GM18517 (cell line): Measurements from ENCODE around the gene YKT6.

Experiments
- ATAC-seq: cut with Tn5 transposase; IDR thresholded peaks from one replicate; pipeline ENCODE4 v1.9.1; 2021; ENCODE audit warnings: mild to moderate bottlenecking, moderate library complexity; ENCODE audit not compliant: unreplicated experiment

The YKT6 gene

GRCh38 chr7:44217852-44218402, 17.1 kb downstream of the YKT6 start:
- ATAC-seq: no peak

GRCh38 chr7:44218418-44219201, 17.8 kb downstream of the YKT6 start:
- no peak for ATAC-seq

GRCh38 chr7:44219371-44220045, 18.7 kb downstream of the YKT6 start:
- no peak for ATAC-seq

- no peak for ATAC-seq
Observed at GRCh38 chr7:44220046-44220357, 19.2 kb downstream of the YKT6 start.

DNA sequence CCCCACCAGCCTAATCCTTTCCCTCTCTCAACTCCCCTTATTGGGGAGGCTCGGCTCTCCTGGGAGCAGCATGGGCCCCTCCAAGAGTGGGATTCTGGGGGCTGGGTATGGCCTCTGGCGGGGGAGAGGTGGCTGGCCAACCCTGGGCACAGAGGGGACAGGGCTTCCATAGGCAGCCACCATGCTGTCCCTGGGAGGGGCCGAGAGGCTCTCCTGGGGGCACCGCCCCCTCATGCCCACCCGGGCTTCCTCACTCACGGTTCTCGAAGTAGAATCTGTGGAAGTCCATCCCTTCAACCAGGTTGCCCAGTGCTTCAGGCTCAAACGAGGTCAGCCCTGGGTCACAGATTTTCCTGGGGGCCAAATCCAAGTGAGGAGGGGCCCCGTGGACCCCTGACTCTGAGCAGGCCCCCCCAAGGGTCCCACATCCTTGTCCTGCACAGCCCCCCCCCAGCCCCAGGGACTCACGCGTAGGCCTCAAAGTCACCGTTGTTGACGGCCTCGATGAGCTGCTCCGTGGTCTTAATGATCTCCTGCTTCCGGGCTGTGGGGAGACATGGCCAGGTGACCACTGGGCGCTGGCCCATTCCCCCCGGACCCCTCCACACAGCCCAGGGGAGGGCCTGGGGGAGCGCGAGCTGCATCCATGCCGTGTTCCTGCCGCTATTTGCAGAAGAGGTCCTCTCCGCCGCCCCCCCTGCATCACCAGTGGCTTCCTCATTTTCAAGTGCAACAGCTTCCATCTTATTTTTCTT, 19.8 kb downstream of the YKT6 start:
- ATAC-seq: no peak

DNA sequence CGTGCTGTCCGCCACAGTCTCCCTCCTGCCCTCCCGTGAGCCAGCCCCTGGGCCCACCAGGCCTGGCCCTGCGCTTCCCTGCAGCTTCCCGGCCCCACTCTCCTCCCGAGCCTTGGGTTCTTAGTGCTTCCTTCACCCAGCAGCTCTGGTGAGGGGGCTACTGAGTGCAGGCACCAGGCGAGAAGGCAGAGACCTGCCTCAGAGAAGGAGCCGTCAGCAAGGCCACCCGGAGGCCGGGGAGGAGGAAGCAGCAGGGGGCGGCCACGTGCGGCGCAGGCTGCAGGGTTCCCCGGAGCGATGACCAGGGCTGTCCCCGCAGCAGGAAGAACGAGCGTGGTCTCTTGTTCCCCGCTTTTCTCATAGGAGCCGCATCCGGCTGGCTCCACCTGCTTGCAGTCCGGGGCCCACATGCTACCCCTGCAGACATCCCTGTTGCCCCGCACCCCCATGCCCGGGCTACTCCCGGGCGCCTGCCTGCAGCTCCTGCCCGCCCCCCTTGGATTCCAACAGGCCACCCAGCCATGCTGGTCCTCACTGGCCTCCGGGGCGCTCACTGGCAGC, 20.5 kb downstream of the YKT6 start:
- ATAC-seq: no peak

DNA sequence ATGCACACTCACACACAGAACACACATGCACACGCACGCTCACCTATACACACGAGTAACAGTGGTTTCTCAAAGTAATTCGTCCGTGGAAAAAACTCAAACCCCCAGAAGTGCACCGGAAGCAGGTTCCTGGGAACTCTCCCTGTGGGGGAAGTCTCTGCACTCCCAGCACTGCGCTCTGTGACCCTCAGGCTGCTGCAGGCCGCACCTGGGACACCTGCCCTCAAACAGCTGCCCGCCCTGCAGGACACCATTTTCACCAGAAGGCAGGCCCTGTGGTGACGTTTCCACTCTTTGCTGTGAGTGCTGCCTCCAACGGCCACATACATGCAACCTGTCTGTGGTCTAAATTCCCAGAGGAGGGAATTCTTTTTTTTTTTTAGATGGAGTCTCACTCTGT, 21.3 kb downstream of the YKT6 start:
- no peak for ATAC-seq

GRCh38 chr7:44222776-44223261, 22.0 kb downstream of the YKT6 start:
- ATAC-seq: no peak

- no peak for ATAC-seq
Observed at GRCh38 chr7:44223362-44224079, 22.7 kb downstream of the YKT6 start.

DNA sequence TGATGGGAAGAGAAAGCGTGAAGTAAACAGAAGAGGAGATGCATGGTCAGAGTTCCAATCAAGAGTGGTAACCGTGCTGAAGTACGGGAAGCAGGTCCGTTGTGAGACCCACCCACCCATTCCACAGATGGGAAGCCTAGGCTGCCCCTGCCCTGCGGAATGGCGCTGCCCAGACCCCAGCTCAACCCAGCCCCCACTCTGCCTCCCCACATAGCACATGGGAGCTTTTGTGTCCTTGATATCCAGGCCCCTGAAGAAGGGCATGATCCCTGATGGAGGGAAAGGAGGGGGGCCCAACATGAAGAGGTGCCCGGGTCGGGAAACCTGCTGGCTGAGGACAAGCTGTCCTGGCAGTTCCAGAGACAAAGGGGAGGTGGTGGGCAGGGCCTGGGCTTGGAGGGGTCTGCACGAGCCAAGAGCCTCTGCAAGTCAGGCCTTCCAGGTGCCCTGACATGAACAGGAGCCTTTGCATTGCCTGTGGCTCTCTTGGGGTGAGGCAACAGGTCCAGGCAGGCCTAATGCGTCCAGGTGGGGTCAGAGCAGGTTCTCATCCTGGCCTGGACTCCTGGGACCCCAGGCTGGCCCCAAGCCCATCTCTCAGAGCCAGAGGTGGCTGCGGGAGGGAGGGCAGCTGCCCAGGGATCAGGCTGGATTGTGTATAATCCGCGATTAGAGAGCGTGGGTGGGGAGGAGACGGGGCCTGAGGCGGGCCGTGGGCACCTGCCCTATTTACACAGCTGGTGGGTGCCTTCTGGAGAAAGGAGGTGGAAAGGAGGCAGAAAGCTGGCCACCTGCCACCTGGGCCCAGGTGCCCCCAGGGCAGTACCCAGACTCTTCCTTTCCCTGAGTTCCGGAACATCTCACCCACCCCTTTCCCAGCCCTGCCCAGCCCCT, 23.5 kb downstream of the YKT6 start:
- no peak for ATAC-seq

DNA sequence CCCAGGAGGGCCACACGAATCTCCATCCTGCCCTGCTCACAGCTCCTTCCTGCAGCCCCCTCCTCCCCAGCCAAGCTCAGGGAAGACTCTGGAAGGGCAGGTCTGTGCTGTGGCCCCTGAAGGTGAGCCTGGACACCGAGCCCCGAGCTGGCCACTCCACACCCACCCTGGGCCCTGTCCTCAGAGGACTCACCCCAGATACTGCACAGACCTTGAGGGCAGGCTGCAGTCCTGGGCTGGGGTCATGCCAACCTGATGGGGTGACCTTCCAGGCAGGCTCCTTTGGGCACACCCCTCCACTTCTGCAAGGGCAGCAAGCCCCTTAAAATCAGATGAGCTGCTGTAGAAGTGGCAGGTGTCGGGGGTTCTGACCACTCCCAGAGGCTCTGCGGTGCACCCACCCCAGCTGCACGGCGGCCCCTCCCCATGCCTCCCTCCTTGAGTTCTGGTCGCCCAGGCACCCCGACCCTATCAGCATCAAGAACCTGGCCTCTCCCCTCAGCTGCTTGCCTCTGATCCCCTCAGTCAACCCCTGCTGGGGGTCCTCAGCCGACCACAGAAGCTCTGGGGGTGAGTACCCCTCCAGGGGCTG, 24.3 kb downstream of the YKT6 start:
- no peak for ATAC-seq

- ATAC-seq: no peak
Observed at GRCh38 chr7:44225566-44226395, 25.0 kb downstream of the YKT6 start.

DNA sequence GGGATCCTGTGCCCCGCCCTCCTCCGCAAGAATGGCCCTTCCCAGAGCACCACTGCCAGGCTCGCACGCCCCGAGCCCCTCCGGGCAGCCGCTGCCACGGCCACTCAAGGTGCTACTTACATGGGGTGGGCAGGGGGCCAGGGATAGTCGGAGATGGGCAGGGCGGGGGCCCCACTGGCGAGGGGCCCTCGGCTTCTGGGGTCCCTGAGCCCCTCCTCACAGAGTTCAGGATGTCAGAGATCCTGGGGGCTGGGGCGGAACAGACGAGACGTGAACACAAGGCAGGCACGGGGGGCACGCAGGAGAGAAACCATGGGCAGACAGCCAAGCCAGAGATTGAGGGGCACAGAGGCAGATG, 25.6 kb downstream of the YKT6 start:
- ATAC-seq: no peak

- ATAC-seq: no peak
Observed at GRCh38 chr7:44227911-44228310, 27.1 kb downstream of the YKT6 start.

DNA sequence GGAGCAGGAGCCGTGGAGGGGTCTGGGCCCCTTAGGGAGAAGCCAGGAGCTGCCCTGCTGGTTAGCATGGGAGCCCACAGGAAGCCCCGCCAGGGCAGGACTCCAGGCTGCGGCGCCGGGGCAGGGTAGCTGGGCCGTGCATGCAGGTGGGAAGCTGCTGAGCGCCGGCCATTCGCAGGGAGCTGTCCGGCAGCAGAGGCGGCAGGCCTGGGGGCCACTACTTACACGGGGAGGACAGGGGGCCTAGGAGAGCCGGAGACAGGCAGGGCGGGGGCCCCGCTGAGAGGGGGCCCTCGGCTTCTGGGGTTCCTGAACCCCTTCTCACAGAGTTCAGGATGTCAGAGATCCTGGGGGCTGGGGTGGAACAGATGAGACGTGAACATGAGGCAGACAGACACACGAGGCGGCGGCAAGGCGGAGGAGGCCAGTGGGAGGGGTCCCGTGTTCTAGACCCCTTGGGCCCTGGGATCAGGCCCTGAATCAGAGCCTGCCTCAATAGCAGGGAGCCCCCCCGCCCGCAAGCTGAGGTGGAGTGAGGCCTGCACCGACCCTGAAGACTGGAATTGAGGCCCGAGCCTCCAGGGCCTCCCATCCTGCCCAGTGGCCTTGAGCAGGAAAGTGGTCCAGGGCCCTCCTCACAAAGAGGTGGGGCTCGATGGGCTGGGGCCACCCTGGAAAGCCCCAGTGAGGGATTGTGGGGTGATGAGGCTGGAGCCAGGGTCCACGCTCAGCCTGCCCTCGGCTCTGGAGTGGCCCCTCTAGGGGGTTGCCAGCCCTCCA, 28.0 kb downstream of the YKT6 start:
- no peak for ATAC-seq

- no peak for ATAC-seq
Observed at GRCh38 chr7:44229546-44230105, 28.8 kb downstream of the YKT6 start.

DNA sequence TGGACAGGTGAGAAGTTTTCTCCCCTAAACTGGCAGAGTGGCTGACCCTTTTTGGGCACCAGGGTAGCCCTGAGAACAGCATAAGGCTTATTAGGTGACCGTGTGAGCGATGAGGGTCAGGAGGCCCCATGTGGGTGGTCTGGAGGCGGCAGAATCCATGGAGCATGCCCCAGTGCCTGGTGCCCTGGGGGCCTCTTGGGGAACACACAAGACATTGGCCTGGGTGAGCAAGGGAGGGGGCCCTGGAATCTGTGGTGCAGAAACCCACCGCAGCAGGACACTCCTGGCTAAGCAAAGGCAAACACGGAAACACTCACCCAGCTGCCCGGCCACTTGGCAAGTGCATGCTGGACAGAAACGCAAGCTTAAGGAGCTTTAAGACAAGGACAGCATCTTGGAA, 29.5 kb downstream of the YKT6 start:
- no peak for ATAC-seq
